Measurements from ENCODE around the gene FARSB.

- TF ChIP-seq, protein P1, sequence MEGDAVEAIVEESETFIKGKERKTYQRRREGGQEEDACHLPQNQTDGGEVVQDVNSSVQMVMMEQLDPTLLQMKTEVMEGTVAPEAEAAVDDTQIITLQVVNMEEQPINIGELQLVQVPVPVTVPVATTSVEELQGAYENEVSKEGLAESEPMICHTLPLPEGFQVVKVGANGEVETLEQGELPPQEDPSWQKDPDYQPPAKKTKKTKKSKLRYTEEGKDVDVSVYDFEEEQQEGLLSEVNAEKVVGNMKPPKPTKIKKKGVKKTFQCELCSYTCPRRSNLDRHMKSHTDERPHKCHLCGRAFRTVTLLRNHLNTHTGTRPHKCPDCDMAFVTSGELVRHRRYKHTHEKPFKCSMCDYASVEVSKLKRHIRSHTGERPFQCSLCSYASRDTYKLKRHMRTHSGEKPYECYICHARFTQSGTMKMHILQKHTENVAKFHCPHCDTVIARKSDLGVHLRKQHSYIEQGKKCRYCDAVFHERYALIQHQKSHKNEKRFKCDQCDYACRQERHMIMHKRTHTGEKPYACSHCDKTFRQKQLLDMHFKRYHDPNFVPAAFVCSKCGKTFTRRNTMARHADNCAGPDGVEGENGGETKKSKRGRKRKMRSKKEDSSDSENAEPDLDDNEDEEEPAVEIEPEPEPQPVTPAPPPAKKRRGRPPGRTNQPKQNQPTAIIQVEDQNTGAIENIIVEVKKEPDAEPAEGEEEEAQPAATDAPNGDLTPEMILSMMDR (IDR thresholded peaks at IDR 0.05), result no peak
- TF ChIP-seq POLR2A (IDR thresholded peaks at IDR 0.05), result no peak
Measured at GRCh38 chr2:222683805-222684204, 27.9 kb upstream of the FARSB start.

Data from body of pancreas (tissue), 4 donors.